Fibroblast of lung (primary cell): Measurements from ENCODE around the gene TMEM132D.

ENCODE experiments used
- EZH2 ChIP-seq: IDR thresholded peaks from 2 replicates; pipeline ENCODE4 v1.5.1; 2012; ENCODE audit warnings: low read length, control low read depth, mild to moderate bottlenecking; ENCODE audit errors: missing control alignments
- TF ChIP-seq, protein P1 (sequence below), 2 donors: IDR thresholded peaks in 1 of 2; conservative IDR thresholded peaks in 1 of 2; 1 replicate in 1 of 2; 2 replicates in 1 of 2; pipeline ENCODE4 v1.5.1; 2011 to 2012; ENCODE audit warnings: low read length in 2 of 2, control low read depth in 1 of 2, inconsistent platforms in 1 of 2, low read depth in 1 of 2, mild to moderate bottlenecking in 1 of 2

- TF ChIP-seq, protein P1, sequence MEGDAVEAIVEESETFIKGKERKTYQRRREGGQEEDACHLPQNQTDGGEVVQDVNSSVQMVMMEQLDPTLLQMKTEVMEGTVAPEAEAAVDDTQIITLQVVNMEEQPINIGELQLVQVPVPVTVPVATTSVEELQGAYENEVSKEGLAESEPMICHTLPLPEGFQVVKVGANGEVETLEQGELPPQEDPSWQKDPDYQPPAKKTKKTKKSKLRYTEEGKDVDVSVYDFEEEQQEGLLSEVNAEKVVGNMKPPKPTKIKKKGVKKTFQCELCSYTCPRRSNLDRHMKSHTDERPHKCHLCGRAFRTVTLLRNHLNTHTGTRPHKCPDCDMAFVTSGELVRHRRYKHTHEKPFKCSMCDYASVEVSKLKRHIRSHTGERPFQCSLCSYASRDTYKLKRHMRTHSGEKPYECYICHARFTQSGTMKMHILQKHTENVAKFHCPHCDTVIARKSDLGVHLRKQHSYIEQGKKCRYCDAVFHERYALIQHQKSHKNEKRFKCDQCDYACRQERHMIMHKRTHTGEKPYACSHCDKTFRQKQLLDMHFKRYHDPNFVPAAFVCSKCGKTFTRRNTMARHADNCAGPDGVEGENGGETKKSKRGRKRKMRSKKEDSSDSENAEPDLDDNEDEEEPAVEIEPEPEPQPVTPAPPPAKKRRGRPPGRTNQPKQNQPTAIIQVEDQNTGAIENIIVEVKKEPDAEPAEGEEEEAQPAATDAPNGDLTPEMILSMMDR (conservative IDR thresholded peaks at IDR 0.05 in 1 of 2, IDR thresholded peaks at IDR 0.05 in 1 of 2; ENCODE audit: low read depth in 1 of 2, low read length in 2 of 2), result no peak
- no peak for TF ChIP-seq EZH2
Observed at GRCh38 chr12:129675496-129675895, 228.3 kb downstream of the TMEM132D start.
